Activated CD4-positive, alpha-beta T cell treated with anti-CD3 and anti-CD28 coated beads for 4 hours (primary cell): ENCODE results near the gene DPP6.

ENCODE experiments used
- DNase-seq, 2 donors: peaks; one replicate each; pipeline ENCODE4 v3.0.0-alpha.2; 2020

Gene DPP6

GRCh38 chr7:154568346-154568745 is 516.1 kb downstream of the DPP6 start:
- no peak for DNase-seq

- DNase-seq: no peak
Observed at GRCh38 chr7:154569916-154570315, 517.7 kb downstream of the DPP6 start.

GRCh38 chr7:154571772-154572171 is 519.6 kb downstream of the DPP6 start:
- no peak for DNase-seq

GRCh38 chr7:154574235-154574634 is 522.0 kb downstream of the DPP6 start:
- no peak for DNase-seq

GRCh38 chr7:154575497-154575896 is 523.3 kb downstream of the DPP6 start:
- no peak for DNase-seq

- no peak for DNase-seq
Observed at GRCh38 chr7:154576604-154577003, 524.4 kb downstream of the DPP6 start.

GRCh38 chr7:154577141-154577873 is 525.1 kb downstream of the DPP6 start:
- no peak for DNase-seq

GRCh38 chr7:154578336-154578735 is 526.1 kb downstream of the DPP6 start:
- DNase-seq: no peak

GRCh38 chr7:154579711-154580110 is 527.5 kb downstream of the DPP6 start:
- DNase-seq: no peak

GRCh38 chr7:154581251-154581890 is 529.2 kb downstream of the DPP6 start:
- no peak for DNase-seq

- DNase-seq: no peak
Observed at GRCh38 chr7:154583454-154583853, 531.3 kb downstream of the DPP6 start.

- no peak for DNase-seq
Observed at GRCh38 chr7:154584352-154585252, 532.4 kb downstream of the DPP6 start.

- no peak for DNase-seq
Observed at GRCh38 chr7:154587792-154588191, 535.6 kb downstream of the DPP6 start.

GRCh38 chr7:154591544-154591943 is 539.3 kb downstream of the DPP6 start:
- DNase-seq: no peak

- no peak for DNase-seq
Observed at GRCh38 chr7:154592388-154592787, 540.2 kb downstream of the DPP6 start.

GRCh38 chr7:154598396-154598795 is 546.2 kb downstream of the DPP6 start:
- no peak for DNase-seq

GRCh38 chr7:154598864-154599263 is 546.7 kb downstream of the DPP6 start:
- no peak for DNase-seq

GRCh38 chr7:154610903-154611302 is 558.7 kb downstream of the DPP6 start:
- DNase-seq: no peak

GRCh38 chr7:154613811-154614210 is 561.6 kb downstream of the DPP6 start:
- no peak for DNase-seq

GRCh38 chr7:154620141-154620755 is 568.0 kb downstream of the DPP6 start:
- DNase-seq: no peak

- DNase-seq: no peak
Observed at GRCh38 chr7:154623399-154623798, 571.2 kb downstream of the DPP6 start.

GRCh38 chr7:154627646-154628290 is 575.6 kb downstream of the DPP6 start:
- DNase-seq: no peak

GRCh38 chr7:154628556-154628955 is 576.4 kb downstream of the DPP6 start:
- no peak for DNase-seq
